GM12878 (cell line): ENCODE measurements around the gene IDH3G. TPM values are rescaled to one million over a fixed set of nuclear protein-coding genes. Genes with fewer than 3 reads are reported as not detected.

Experiments used
- ATAC-seq: fragments of 200-7000 bp; cut with Tn5 transposase; 3 replicates; pipeline ENCODE4 v1.9.1; 2020; ENCODE audit warnings: mild to moderate bottlenecking, moderate library complexity
- BruUV-seq: library from RNA; stranded (reverse); fragments of 400-500 nt; replicated peaks from 2 replicates; lab custom pipeline; 2021; lab: Mats Ljungman, UMichigan
- CTCF ChIA-PET: fragments of 300-600 bp; sonication (Branson Sonifier 250); formaldehyde crosslinking; extraction: SDS; loops from one replicate; lab custom pipeline; 2021; ENCODE audit warnings: inconsistent platforms; lab: Yijun Ruan, JAX
- POLR2A ChIA-PET: fragments of 350-600 bp; formaldehyde crosslinking; extraction: SDS; loops from one replicate; lab custom pipeline; 2021; ENCODE audit warnings: inconsistent platforms; lab: Charles Lee
- RAD21 ChIA-PET: fragments of 300-600 bp; sonication (Branson Sonifier 250); formaldehyde crosslinking; loops from one replicate; lab custom pipeline; 2023; ENCODE audit warnings: antibody characterized with exemption; ENCODE audit not compliant: unreplicated experiment; lab: Charles Lee
- SMC1A ChIA-PET: fragments of 300-600 bp; sonication (Branson Sonifier 250); formaldehyde crosslinking; loops from one replicate; lab custom pipeline; 2023; ENCODE audit not compliant: unreplicated experiment, uncharacterized antibody; lab: Charles Lee
- DNase-seq: peaks from one replicate; pipeline ENCODE4 v3.0.0-alpha.2; 2011; ENCODE audit warnings: low read depth, low spot score
- FAIRE-seq: peaks from 3 replicates; lab custom pipeline; 2011; peaks lifted over from hg19 to GRCh38; lab: Jason Lieb, UNC
- H2AFZ ChIP-seq: 2 replicates; pipeline ENCODE4 v1.6.0; 2011; ENCODE audit warnings: low read depth, low read length, control low read depth; ENCODE audit not compliant: control insufficient read depth
- H3K27ac ChIP-seq: 2 replicates; pipeline ENCODE4 v1.5.1; 2011; ENCODE audit warnings: control low read depth; ENCODE audit not compliant: control insufficient read depth, insufficient read depth
- H3K27me3 ChIP-seq, 2 experiments: replicated peaks in 1 of 2; 2 replicates each; pipeline versions ENCODE4 v1.6.0 to v1.6.1; 2011; ENCODE audit warnings: low read length in 1 of 2; ENCODE audit not compliant: control insufficient read depth in 2 of 2, insufficient read depth in 2 of 2
- H3K36me3 ChIP-seq, 2 experiments: 2 replicates each; pipeline ENCODE4 v1.5.1; 2011; ENCODE audit warnings: low read length in 1 of 2; ENCODE audit not compliant: control insufficient read depth in 2 of 2, insufficient read depth in 2 of 2
- H3K4me1 ChIP-seq: 2 replicates; pipeline ENCODE4 v1.6.1; 2011; ENCODE audit warnings: mild to moderate bottlenecking, low read length, moderate library complexity, mixed read lengths; ENCODE audit not compliant: control insufficient read depth, insufficient read depth
- H3K4me2 ChIP-seq: 2 replicates; pipeline ENCODE4 v1.6.0; 2011; ENCODE audit warnings: control low read depth; ENCODE audit not compliant: control insufficient read depth, insufficient read depth
- H3K4me3 ChIP-seq: fragments of 200-600 bp; sonication (generic); 2 replicates; pipeline ENCODE4 v1.5.1; 2016
- H3K79me2 ChIP-seq: 2 replicates; pipeline ENCODE4 v1.6.0; 2011; ENCODE audit warnings: low read length; ENCODE audit not compliant: control insufficient read depth, insufficient read depth
- H3K9ac ChIP-seq: 2 replicates; pipeline ENCODE4 v1.8.0; 2011; ENCODE audit warnings: low read length, control low read depth, mixed read lengths; ENCODE audit not compliant: control insufficient read depth, insufficient read depth
- H3K9me3 ChIP-seq: replicated peaks from 3 replicates; pipeline ENCODE4 v1.5.1; 2011; ENCODE audit warnings: mild to moderate bottlenecking, low read length; ENCODE audit not compliant: control insufficient read depth, insufficient read depth
- H4K20me1 ChIP-seq: 2 replicates; pipeline ENCODE4 v1.6.0; 2011; ENCODE audit not compliant: control insufficient read depth, insufficient read depth
- CBX3 ChIP-seq: fragments of 200-600 bp; sonication (generic); IDR thresholded peaks from 2 replicates; pipeline ENCODE4 v1.6.1; 2016; ENCODE audit warnings: low read depth, borderline replicate concordance
- CEBPB ChIP-seq, 2 experiments: fragments of 150-350 bp in 1 of 2; IDR thresholded peaks; 2 replicates each; pipeline ENCODE4 v1.6.1; 2012 to 2014; ENCODE audit warnings: low read depth in 2 of 2, low read length in 2 of 2, borderline replicate concordance in 1 of 2, inconsistent platforms in 1 of 2
- CTCF ChIP-seq, 3 experiments: IDR thresholded peaks in 2 of 3; conservative IDR thresholded peaks in 1 of 3; 2 replicates each; pipeline ENCODE4 v1.5.1; 2011; ENCODE audit warnings: low read depth in 3 of 3, low read length in 3 of 3, mild to moderate bottlenecking in 3 of 3, control low read depth in 2 of 3, moderate library complexity in 2 of 3, inconsistent platforms in 1 of 3, mixed read lengths in 1 of 3; ENCODE audit not compliant: control insufficient read depth in 2 of 3, insufficient read depth in 1 of 3; ENCODE audit errors: extremely low read depth in 1 of 3
- EGR1 ChIP-seq, 2 experiments: IDR thresholded peaks; 1 replicate in 1 of 2; 2 replicates in 1 of 2; pipeline ENCODE4 v1.6.1; 2011 to 2012; ENCODE audit warnings: low read depth in 2 of 2, low read length in 2 of 2, borderline replicate concordance in 1 of 2, mild to moderate bottlenecking in 1 of 2, moderate library complexity in 1 of 2
- EZH2 ChIP-seq: IDR thresholded peaks from 2 replicates; pipeline ENCODE4 v1.6.1; 2012; ENCODE audit warnings: low read depth, mild to moderate bottlenecking, control low read depth, inconsistent platforms, low read length, borderline replicate concordance; ENCODE audit not compliant: control insufficient read depth
- KLF5 ChIP-seq: fragments of 450-650 bp; IDR thresholded peaks from 2 replicates; pipeline ENCODE4 v1.6.1; 2014; ENCODE audit warnings: mild to moderate bottlenecking; ENCODE audit not compliant: partially characterized antibody
- SIX5 ChIP-seq: IDR thresholded peaks from 2 replicates; pipeline ENCODE4 v1.6.1; 2011; ENCODE audit warnings: mild to moderate bottlenecking, low read depth, low read length, moderate library complexity; ENCODE audit not compliant: severe bottlenecking
- STAT3 ChIP-seq: IDR thresholded peaks from 2 replicates; pipeline ENCODE4 v1.6.1; 2011; ENCODE audit warnings: low read depth, low read length, improper control_type of control experiment
- TCF7 ChIP-seq: IDR thresholded peaks from 2 replicates; pipeline ENCODE4 v1.6.1; 2014; ENCODE audit warnings: antibody characterized with exemption, borderline replicate concordance
- USF2 ChIP-seq: IDR thresholded peaks from 2 replicates; pipeline ENCODE4 v1.6.1; 2011; ENCODE audit warnings: low read depth, low read length, improper control_type of control experiment, borderline replicate concordance
- ZBTB4 ChIP-seq: fragments of 450-650 bp; formaldehyde crosslinking; IDR thresholded peaks from 2 replicates; pipeline ENCODE4 v1.4.0; 2022; ENCODE audit warnings: mild to moderate bottlenecking, moderate library complexity
- ZNF622 ChIP-seq: fragments of 450-650 bp; IDR thresholded peaks from 2 replicates; pipeline ENCODE4 v1.6.1; 2017; ENCODE audit warnings: mild to moderate bottlenecking, inconsistent platforms
- WGBS: methylation state at CpG from one replicate; pipeline ENCODE4 v1.1.6; 2016; ENCODE audit warnings: low lambda C conversion rate; ENCODE audit not compliant: insufficient replicate concordance, insufficient coverage; ENCODE audit errors: missing lambda C conversion rate; 5-methylcytosine and 5-hydroxymethylcytosine counted together
- in situ Hi-C: fragments of 300-500 bp; cut with MboI; formaldehyde crosslinking; loops from 9 replicates; pipeline ENCODE4 v1.14.3; 2018; ENCODE audit warnings: mixed read lengths
- intact Hi-C: fragments of 100-400 bp; cut with micrococcal nuclease; formaldehyde crosslinking; loops from one replicate; pipeline ENCODE4 v1.14.2; 2022; ENCODE audit not compliant: unreplicated experiment
- polyA plus RNA-seq, 11 experiments: library from polyadenylated mRNA; depleted of rRNA in 4 of 11; unstranded in 6 of 11; stranded (reverse) in 5 of 11; fragments of >200 nt; fragmentation: Nextera tagmentation in 4 of 11; fragmentation: Illumina TruSeq in 1 of 11; extraction: Ambion mirVana in 4 of 11; extraction: Trizol in 1 of 11; gene quantifications; 1 replicate in 1 of 11; 2 replicates in 10 of 11; pipeline versions ENCODE4 v1.2.1 to v1.2.3, GENCODE V29; 2011 to 2016; ENCODE audit warnings: inconsistent platforms in 2 of 11, missing spikeins in 2 of 11, low read depth in 1 of 11
- total RNA-seq, 4 experiments: library from RNA; depleted of rRNA in 3 of 4; stranded (reverse); fragments of >200 nt in 3 of 4; fragmentation: Illumina TruSeq in 1 of 4; extraction: Trizol in 1 of 4; gene quantifications; 2 replicates each; pipeline versions ENCODE4 v1.2.1 to v1.2.3, GENCODE V29; 2013 to 2021

The IDH3G gene
- total and polyA plus RNA-seq, 10 of the 15 experiments (the other 5 are each of a cell fraction or from before 2014, with no cell fraction given), result 26.3 to 102 (median 66.6) TPM

- Histone ChIP-seq H4K20me1 (no peaks in the 10 kb centered on the region), H3K4me1 (no peaks in the 10 kb centered on the region), H3K4me3 (no peak overlapping the region), H3K27me3 (no peaks in the 10 kb centered on the region), H3K36me3 (no peaks in the 10 kb centered on the region), H3K9ac (no peak overlapping the region), H3K79me2 (no peaks in the 10 kb centered on the region), H2AFZ (no peak overlapping the region), H3K27ac (no peak overlapping the region), H3K9me3 (no peaks in the 10 kb centered on the region; the same call in 2 of the 3 replicates), H3K4me2 (no peak overlapping the region)
- POLR2A ChIA-PET, result no interaction called here
- FAIRE-seq (no peak), ATAC-seq (no peak), DNase-seq (no peak)
- RAD21 ChIA-PET, result no interaction called here
- no TSS peak for BruUV-seq
- CTCF ChIA-PET, result interaction anchor here (1.0 kb wide), 1 partner anchor 180 kb away, joined by 4 read pairs; no protein-coding TSS in a partner anchor
- in situ Hi-C loops, result no loop called here
- WGBS, result 80% methylated on average over 56 of the region's 56 CpGs
- intact Hi-C loops, result no loop called here
- TF ChIP-seq EZH2 (no peak), SIX5 (no peak), EGR1 (IDR thresholded peaks at IDR 0.05; ENCODE audit: borderline replicate concordance in 1 of 2, low read depth in 2 of 2, low read length in 2 of 2) (no peak), KLF5 (no peak), CTCF (IDR thresholded peaks at IDR 0.05 in 2 of 3, conservative IDR thresholded peaks at IDR 0.05 in 1 of 3; ENCODE audit: control insufficient read depth in 2 of 3, extremely low read depth in 1 of 3, insufficient read depth in 1 of 3, low read depth in 3 of 3, low read length in 3 of 3) (no peak), USF2 (no peak), CEBPB (IDR thresholded peaks at IDR 0.05; ENCODE audit: borderline replicate concordance in 1 of 2, low read depth in 2 of 2, low read length in 2 of 2) (no peak), TCF7 (no peak), STAT3 (no peak), ZNF622 (no peak), CBX3 (no peak), ZBTB4 (CRISPR knock-in tag) (no peak)
- TF ChIP-seq, all 136 proteins: peak for 0
- SMC1A ChIA-PET, result no interaction called here
Measured at GRCh38 chrX:153766871-153767673, 27.1 kb downstream of the IDH3G start.
